Tibial nerve (tissue), 4 donors: Measurements from ENCODE around the gene MINK1. TPM values are rescaled to one million over a fixed set of nuclear protein-coding genes. Genes with fewer than 3 reads are reported as not detected.

ENCODE experiments used
- DNase-seq, 2 donors: peaks; one replicate each; pipeline ENCODE4 v3.0.0-alpha.2; 2019; ENCODE audit warnings: low spot score in 2 of 2
- H3K27ac ChIP-seq, 4 donors: fragments of 200-600 bp; sonication (generic) in 3 of 4; one replicate each; pipeline ENCODE4 v1.5.1; 2017 to 2019; ENCODE audit warnings: mild to moderate bottlenecking in 1 of 4
- H3K27me3 ChIP-seq, 2 donors: fragments of 200-600 bp; sonication (generic) in 1 of 2; one replicate each; pipeline versions ENCODE4 v1.5.1 to v1.6.0; 2017 to 2019
- H3K36me3 ChIP-seq, 3 donors: fragments of 200-600 bp; sonication (generic); one replicate each; pipeline ENCODE4 v1.5.1; 2018 to 2019
- H3K4me1 ChIP-seq, 4 donors: fragments of 200-600 bp; sonication (generic) in 3 of 4; one replicate each; pipeline ENCODE4 v1.5.1; 2017 to 2019
- H3K4me3 ChIP-seq, 4 donors: fragments of 200-600 bp; sonication (generic) in 3 of 4; one replicate each; pipeline ENCODE4 v1.5.1; 2017 to 2019; ENCODE audit warnings: mild to moderate bottlenecking in 1 of 4, moderate library complexity in 1 of 4
- H3K9me3 ChIP-seq, 4 donors: fragments of 200-600 bp; sonication (generic) in 3 of 4; one replicate each; pipeline ENCODE4 v1.5.1; 2017 to 2019
- EP300 ChIP-seq, 2 donors: sonication (generic); formaldehyde crosslinking; IDR thresholded peaks; one replicate each; pipeline ENCODE4 v1.6.1; 2017; ENCODE audit warnings: antibody characterized with exemption in 2 of 2, mild to moderate bottlenecking in 1 of 2
- POLR2A ChIP-seq, 2 donors: fragments of 450-650 bp; IDR thresholded peaks; one replicate each; pipeline ENCODE4 v1.6.1; 2017; ENCODE audit warnings: antibody characterized with exemption in 2 of 2, mild to moderate bottlenecking in 2 of 2, moderate library complexity in 2 of 2
- WGBS, 2 donors: methylation state at CpG; one replicate each; pipeline ENCODE4 v1.1.5; 2018; 5-methylcytosine and 5-hydroxymethylcytosine counted together
- total RNA-seq, 4 donors: library from RNA; depleted of rRNA; stranded (reverse); fragments of >200 nt; gene quantifications; one replicate each; pipeline ENCODE4 v1.1.0, GENCODE V29; 2016
- TF ChIP-seq, protein P1 (sequence below), 5 experiments: fragments of 200-600 bp in 3 of 5; fragments of 450-650 bp in 2 of 5; sonication (generic) in 3 of 5; IDR thresholded peaks; one replicate each; pipeline ENCODE4 v1.5.1; 2016 to 2019; ENCODE audit warnings: antibody characterized with exemption in 5 of 5, mild to moderate bottlenecking in 3 of 5, moderate library complexity in 2 of 5

Gene MINK1
- total RNA-seq, 4 donors from 2014 or later = 57.1 to 94.3 (median 85.7) TPM

DNA sequence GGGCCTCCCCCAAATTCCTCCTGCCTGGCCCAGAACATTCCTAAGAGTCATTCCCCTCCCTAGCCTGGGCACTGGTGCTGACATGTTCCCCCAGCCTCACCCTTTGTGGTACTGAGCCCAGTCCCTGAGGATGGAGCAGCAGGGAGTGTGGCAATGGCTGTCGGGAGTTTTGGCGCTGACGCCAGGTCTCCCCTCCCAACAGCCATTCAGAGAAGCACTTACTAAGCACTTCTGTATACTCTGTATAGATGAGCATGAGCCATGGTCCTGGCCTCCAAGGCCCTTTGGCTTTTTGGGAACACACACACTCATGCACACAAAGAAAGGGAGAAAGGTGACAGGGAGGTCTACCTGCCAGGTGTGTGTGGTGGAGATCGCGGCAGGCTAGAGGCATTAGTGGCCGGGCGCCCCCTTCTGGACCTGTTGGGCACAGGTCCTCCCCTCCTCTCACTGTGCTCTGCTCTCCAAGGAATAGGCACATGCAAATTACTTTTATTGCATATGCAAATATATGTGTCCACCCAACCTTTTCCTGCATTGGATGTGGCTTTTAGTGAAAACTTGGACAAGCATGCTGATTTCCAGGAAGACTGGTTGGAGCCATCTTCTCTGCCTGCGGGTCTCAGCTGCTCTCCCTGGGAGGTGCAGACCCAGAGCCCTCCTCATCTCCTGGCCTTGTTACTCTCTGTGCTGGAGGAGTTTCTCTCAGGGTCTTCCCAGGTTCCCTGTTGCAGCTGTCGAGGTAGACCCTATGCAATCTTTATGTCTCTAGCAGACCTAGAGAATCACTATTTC is 48.8 kb downstream of the MINK1 start:
- Histone ChIP-seq H3K36me3 (peaks cover 0 to 68% (median 21%) of the 10 kb centered on the region in 3 donors), H3K4me1 (peaks cover 0 to 28% (median 6%) of the 10 kb centered on the region in 4 donors), H3K4me3 (no peak overlapping the region), H3K9me3 (no peaks in the 10 kb centered on the region), H3K27ac (peak overlapping the region in 2 of 4 donors; percentile 19 to 73), H3K27me3 (no peaks in the 10 kb centered on the region)
- no peak for DNase-seq
- TF ChIP-seq POLR2A (IDR thresholded peaks at IDR 0.05) (no peak), EP300 (IDR thresholded peaks at IDR 0.05) (peak in 1 of 2 donors; percentile 25)
- TF ChIP-seq, protein P1, sequence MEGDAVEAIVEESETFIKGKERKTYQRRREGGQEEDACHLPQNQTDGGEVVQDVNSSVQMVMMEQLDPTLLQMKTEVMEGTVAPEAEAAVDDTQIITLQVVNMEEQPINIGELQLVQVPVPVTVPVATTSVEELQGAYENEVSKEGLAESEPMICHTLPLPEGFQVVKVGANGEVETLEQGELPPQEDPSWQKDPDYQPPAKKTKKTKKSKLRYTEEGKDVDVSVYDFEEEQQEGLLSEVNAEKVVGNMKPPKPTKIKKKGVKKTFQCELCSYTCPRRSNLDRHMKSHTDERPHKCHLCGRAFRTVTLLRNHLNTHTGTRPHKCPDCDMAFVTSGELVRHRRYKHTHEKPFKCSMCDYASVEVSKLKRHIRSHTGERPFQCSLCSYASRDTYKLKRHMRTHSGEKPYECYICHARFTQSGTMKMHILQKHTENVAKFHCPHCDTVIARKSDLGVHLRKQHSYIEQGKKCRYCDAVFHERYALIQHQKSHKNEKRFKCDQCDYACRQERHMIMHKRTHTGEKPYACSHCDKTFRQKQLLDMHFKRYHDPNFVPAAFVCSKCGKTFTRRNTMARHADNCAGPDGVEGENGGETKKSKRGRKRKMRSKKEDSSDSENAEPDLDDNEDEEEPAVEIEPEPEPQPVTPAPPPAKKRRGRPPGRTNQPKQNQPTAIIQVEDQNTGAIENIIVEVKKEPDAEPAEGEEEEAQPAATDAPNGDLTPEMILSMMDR (IDR thresholded peaks at IDR 0.05) = peak; percentile 68 to 89 (median 75)
- WGBS, 2 donors = 24 to 39% methylated on average over 9 of the region's 9 CpGs

DNA sequence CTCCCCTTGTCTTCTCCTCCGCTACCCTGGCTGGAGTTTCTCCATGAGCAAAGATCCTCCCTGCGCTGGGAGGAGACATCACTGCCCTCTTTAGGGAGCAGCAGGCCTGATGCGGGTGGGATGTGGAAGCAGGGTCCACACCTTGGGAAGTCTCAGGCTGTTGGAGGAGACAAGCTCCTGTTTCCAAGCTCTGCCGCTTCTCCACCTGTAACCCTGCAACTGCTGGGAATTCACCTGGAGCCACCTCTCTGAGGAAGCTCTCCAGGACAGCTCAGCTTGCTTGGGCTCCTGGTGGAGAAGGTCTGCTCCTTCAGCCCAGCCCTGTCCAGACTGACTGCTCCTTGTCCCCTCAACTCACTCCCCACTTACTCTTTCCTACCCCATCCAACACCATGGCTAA is 51.3 kb downstream of the MINK1 start:
- no peak for DNase-seq
- Histone ChIP-seq H3K4me3 (no peak overlapping the region), H3K27ac (no peak overlapping the region), H3K4me1 (peaks cover 0 to 19% (median 3%) of the 10 kb centered on the region in 4 donors), H3K27me3 (no peaks in the 10 kb centered on the region), H3K36me3 (peaks cover 4 to 77% (median 29%) of the 10 kb centered on the region in 3 donors), H3K9me3 (no peaks in the 10 kb centered on the region)
- TF ChIP-seq POLR2A (IDR thresholded peaks at IDR 0.05) = no peak
- no peak for TF ChIP-seq EP300 (IDR thresholded peaks at IDR 0.05)
- TF ChIP-seq, protein P1 (IDR thresholded peaks at IDR 0.05) = no peak
- WGBS, 2 donors = 94% methylated on average over 4 of the region's 4 CpGs

- no peaks in the 10 kb centered on the region for H3K9me3 ChIP-seq
- TF ChIP-seq POLR2A (IDR thresholded peaks at IDR 0.05) (no peak), EP300 (IDR thresholded peaks at IDR 0.05) (no peak)
- TF ChIP-seq, protein P1 (IDR thresholded peaks at IDR 0.05) = no peak
- no peak overlapping the region for H3K4me3 ChIP-seq
- H3K27me3 ChIP-seq = no peaks in the 10 kb centered on the region
- 92 to 97% methylated on average over 12 of the region's 12 CpGs for WGBS, 2 donors
- H3K36me3 ChIP-seq = peaks cover 4 to 87% (median 39%) of the 10 kb centered on the region in 3 donors
- H3K4me1 ChIP-seq = peaks cover 0 to 7% (median under 1%) of the 10 kb centered on the region in 4 donors
- no peak for DNase-seq
- H3K27ac ChIP-seq = no peak overlapping the region
These were observed 53.7 kb downstream of the MINK1 start for GRCh38 chr17:4886830-4887229.

- Histone ChIP-seq H3K27ac (no peak overlapping the region), H3K4me3 (no peak overlapping the region), H3K9me3 (no peaks in the 10 kb centered on the region), H3K36me3 (peaks cover 4 to 92% (median 39%) of the 10 kb centered on the region in 3 donors), H3K4me1 (no peaks in the 10 kb centered on the region), H3K27me3 (no peaks in the 10 kb centered on the region)
- TF ChIP-seq, protein P1 (IDR thresholded peaks at IDR 0.05) = no peak
- TF ChIP-seq POLR2A (IDR thresholded peaks at IDR 0.05) (no peak), EP300 (IDR thresholded peaks at IDR 0.05) (no peak)
- DNase-seq = no peak
- 87 to 92% methylated on average over 18 of the region's 18 CpGs for WGBS, 2 donors
These were observed 54.4 kb downstream of the MINK1 start for GRCh38 chr17:4887581-4887980.
